K562 (cell line): ENCODE data around the gene FGR. TPM values are rescaled to one million over a fixed set of nuclear protein-coding genes. Genes with fewer than 3 reads are reported as not detected.

Experiments used
- CTBP1 ChIP-seq: fragments of 450-650 bp; IDR thresholded peaks from 2 replicates; pipeline ENCODE4 v1.6.1; 2016; ENCODE audit warnings: borderline replicate concordance
- MEF2A ChIP-seq: IDR thresholded peaks from 2 replicates; pipeline ENCODE4 v1.6.1; 2011; ENCODE audit warnings: low read depth, mild to moderate bottlenecking, low read length, moderate library complexity; ENCODE audit not compliant: control insufficient read depth
- MTF1 ChIP-seq: fragments of 250-450 bp; sonication (Bioruptor Pico); IDR thresholded peaks from 2 replicates; pipeline ENCODE4 v1.9.0; 2021; ENCODE audit warnings: moderate library complexity, mild to moderate bottlenecking, inconsistent platforms, borderline replicate concordance
- PHF8 ChIP-seq: fragments of 200-600 bp; sonication (generic); IDR thresholded peaks from 2 replicates; pipeline ENCODE4 v1.6.1; 2012; ENCODE audit warnings: mixed run types, mild to moderate bottlenecking, inconsistent platforms, low read length, moderate library complexity, borderline replicate concordance
- RFX1 ChIP-seq: fragments of 450-650 bp; IDR thresholded peaks from 2 replicates; pipeline ENCODE4 v1.6.1; 2016; ENCODE audit warnings: mild to moderate bottlenecking, moderate library complexity
- SUPT5H ChIP-seq: fragments of 450-650 bp; IDR thresholded peaks from 2 replicates; pipeline ENCODE4 v1.6.1; 2016
- XRCC4 ChIP-seq: IDR thresholded peaks from one replicate; pipeline ENCODE4 v1.6.1; 2011; ENCODE audit not compliant: insufficient read depth, insufficient read length; ENCODE audit errors: extremely low read depth
- ZBTB33 ChIP-seq: sonication (generic); formaldehyde crosslinking; IDR thresholded peaks from 2 replicates; pipeline ENCODE4 v1.8.1; 2023; ENCODE audit warnings: mild to moderate bottlenecking, missing genetic modification reagents
- ZC3H8 ChIP-seq: fragments of 450-650 bp; IDR thresholded peaks from 2 replicates; pipeline ENCODE4 v1.6.1; 2017
- ZNF740 ChIP-seq, 3 experiments: fragments of 200-800 bp in 1 of 3; sonication (Bioruptor generic) in 1 of 3; sonication (generic) in 1 of 3; formaldehyde crosslinking in 1 of 3; IDR thresholded peaks; 2 replicates each; pipeline versions ENCODE4 v1.6.1 to v1.8.0; 2016 to 2022; ENCODE audit warnings: mild to moderate bottlenecking in 2 of 3, missing compliant biosample characterization in 2 of 3, missing genetic modification characterization in 2 of 3, missing genetic modification reagents in 1 of 3
- polyA plus RNA-seq, 8 experiments: library from polyadenylated mRNA; depleted of rRNA in 4 of 8; stranded (reverse) in 5 of 8; unstranded in 3 of 8; fragments of >200 nt; fragmentation: Nextera tagmentation in 2 of 8; fragmentation: Illumina TruSeq in 1 of 8; extraction: Ambion mirVana in 2 of 8; extraction: Trizol in 1 of 8; gene quantifications; 2 replicates each; pipeline versions ENCODE4 v1.2.1 to v1.2.3, GENCODE V29; 2011 to 2014; ENCODE audit warnings: inconsistent platforms in 1 of 8, missing spikeins in 1 of 8
- total RNA-seq, 7 experiments: library from RNA; depleted of rRNA in 6 of 7; stranded (reverse); fragments of >200 nt in 6 of 7; fragmentation: Illumina TruSeq in 2 of 7; extraction: Trizol in 2 of 7; gene quantifications; 2 replicates each; pipeline versions ENCODE4 v1.2.1 to v1.2.3, GENCODE V29; 2011 to 2021; ENCODE audit warnings: low replicate concordance in 1 of 7
- TF ChIP-seq, protein P1 (sequence below): fragments of 450-650 bp; formaldehyde crosslinking; conservative IDR thresholded peaks from 2 replicates; pipeline ENCODE4 v1.4.0; 2022; ENCODE audit warnings: mild to moderate bottlenecking, missing genetic modification characterization
- TF ChIP-seq, protein P2 (sequence below): sonication (generic); formaldehyde crosslinking; IDR thresholded peaks from 2 replicates; pipeline ENCODE4 v1.8.0; 2022; ENCODE audit warnings: mild to moderate bottlenecking, missing genetic modification reagents
- TF ChIP-seq, protein P3 (sequence below): IDR thresholded peaks from 3 replicates; pipeline ENCODE4 v1.6.1; 2011; ENCODE audit warnings: borderline replicate concordance, mild to moderate bottlenecking; ENCODE audit not compliant: insufficient read length, insufficient read depth
- TF ChIP-seq, protein P4 (sequence below): fragments of 200-400 bp; formaldehyde crosslinking; IDR thresholded peaks from 2 replicates; pipeline ENCODE4 v1.6.1; 2017; ENCODE audit warnings: mild to moderate bottlenecking, low read depth, low read length, moderate library complexity
- TF ChIP-seq, protein P5 (sequence below), 2 experiments: fragments of 250-450 bp in 1 of 2; fragments of 450-650 bp in 1 of 2; sonication (Bioruptor Pico) in 1 of 2; IDR thresholded peaks; 2 replicates each; pipeline versions ENCODE4 v1.6.1 to v1.8.0; 2016 to 2021; ENCODE audit warnings: mild to moderate bottlenecking in 2 of 2, moderate library complexity in 2 of 2, missing compliant biosample characterization in 1 of 2, missing genetic modification characterization in 1 of 2

The FGR gene
- total and polyA plus RNA-seq, 9 of the 15 experiments (the other 6 are each of a cell fraction or from before 2014, with no cell fraction given), result 0.04 to 0.11 TPM; not detected in 7

- TF ChIP-seq ZNF740 (CRISPR knock-in tag; IDR thresholded peaks at IDR 0.05) (no peak), ZNF740 (tag; IDR thresholded peaks at IDR 0.05) (no peak), CTBP1 (0 out of 2 replicates have a peak, but pooled peaks have one; percentile 11), XRCC4 (no peak), SUPT5H (no peak), MEF2A (no peak), ZBTB33 (CRISPR knock-in tag) (peak; percentile 84), RFX1 (no peak), MTF1 (no peak), ZC3H8 (no peak), PHF8 (peak; percentile 25; the same call in 1 of the 2 replicates)
- TF ChIP-seq, protein P1, sequence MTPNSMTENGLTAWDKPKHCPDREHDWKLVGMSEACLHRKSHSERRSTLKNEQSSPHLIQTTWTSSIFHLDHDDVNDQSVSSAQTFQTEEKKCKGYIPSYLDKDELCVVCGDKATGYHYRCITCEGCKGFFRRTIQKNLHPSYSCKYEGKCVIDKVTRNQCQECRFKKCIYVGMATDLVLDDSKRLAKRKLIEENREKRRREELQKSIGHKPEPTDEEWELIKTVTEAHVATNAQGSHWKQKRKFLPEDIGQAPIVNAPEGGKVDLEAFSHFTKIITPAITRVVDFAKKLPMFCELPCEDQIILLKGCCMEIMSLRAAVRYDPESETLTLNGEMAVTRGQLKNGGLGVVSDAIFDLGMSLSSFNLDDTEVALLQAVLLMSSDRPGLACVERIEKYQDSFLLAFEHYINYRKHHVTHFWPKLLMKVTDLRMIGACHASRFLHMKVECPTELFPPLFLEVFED (CRISPR knock-in tag), result peak; percentile 58; the same call in 1 of the 2 replicates
- TF ChIP-seq, protein P2, sequence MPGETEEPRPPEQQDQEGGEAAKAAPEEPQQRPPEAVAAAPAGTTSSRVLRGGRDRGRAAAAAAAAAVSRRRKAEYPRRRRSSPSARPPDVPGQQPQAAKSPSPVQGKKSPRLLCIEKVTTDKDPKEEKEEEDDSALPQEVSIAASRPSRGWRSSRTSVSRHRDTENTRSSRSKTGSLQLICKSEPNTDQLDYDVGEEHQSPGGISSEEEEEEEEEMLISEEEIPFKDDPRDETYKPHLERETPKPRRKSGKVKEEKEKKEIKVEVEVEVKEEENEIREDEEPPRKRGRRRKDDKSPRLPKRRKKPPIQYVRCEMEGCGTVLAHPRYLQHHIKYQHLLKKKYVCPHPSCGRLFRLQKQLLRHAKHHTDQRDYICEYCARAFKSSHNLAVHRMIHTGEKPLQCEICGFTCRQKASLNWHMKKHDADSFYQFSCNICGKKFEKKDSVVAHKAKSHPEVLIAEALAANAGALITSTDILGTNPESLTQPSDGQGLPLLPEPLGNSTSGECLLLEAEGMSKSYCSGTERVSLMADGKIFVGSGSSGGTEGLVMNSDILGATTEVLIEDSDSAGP (CRISPR knock-in tag), result no peak
- TF ChIP-seq, protein P3, sequence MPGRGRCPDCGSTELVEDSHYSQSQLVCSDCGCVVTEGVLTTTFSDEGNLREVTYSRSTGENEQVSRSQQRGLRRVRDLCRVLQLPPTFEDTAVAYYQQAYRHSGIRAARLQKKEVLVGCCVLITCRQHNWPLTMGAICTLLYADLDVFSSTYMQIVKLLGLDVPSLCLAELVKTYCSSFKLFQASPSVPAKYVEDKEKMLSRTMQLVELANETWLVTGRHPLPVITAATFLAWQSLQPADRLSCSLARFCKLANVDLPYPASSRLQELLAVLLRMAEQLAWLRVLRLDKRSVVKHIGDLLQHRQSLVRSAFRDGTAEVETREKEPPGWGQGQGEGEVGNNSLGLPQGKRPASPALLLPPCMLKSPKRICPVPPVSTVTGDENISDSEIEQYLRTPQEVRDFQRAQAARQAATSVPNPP, result no peak
- TF ChIP-seq, protein P4, sequence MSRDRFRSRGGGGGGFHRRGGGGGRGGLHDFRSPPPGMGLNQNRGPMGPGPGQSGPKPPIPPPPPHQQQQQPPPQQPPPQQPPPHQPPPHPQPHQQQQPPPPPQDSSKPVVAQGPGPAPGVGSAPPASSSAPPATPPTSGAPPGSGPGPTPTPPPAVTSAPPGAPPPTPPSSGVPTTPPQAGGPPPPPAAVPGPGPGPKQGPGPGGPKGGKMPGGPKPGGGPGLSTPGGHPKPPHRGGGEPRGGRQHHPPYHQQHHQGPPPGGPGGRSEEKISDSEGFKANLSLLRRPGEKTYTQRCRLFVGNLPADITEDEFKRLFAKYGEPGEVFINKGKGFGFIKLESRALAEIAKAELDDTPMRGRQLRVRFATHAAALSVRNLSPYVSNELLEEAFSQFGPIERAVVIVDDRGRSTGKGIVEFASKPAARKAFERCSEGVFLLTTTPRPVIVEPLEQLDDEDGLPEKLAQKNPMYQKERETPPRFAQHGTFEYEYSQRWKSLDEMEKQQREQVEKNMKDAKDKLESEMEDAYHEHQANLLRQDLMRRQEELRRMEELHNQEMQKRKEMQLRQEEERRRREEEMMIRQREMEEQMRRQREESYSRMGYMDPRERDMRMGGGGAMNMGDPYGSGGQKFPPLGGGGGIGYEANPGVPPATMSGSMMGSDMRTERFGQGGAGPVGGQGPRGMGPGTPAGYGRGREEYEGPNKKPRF, result no peak
- TF ChIP-seq, protein P5, sequence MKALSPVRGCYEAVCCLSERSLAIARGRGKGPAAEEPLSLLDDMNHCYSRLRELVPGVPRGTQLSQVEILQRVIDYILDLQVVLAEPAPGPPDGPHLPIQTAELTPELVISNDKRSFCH (CRISPR knock-in tag; IDR thresholded peaks at IDR 0.05), result no peak
- TF ChIP-seq, protein P5 (tag; IDR thresholded peaks at IDR 0.05), result no peak
These were observed 604 bp downstream of the FGR start (continued) for GRCh38 chr1:27634177-27634984.
